H9 (cell line): ENCODE measurements around the gene RHOJ. TPM values are rescaled to one million over a fixed set of nuclear protein-coding genes. Genes with fewer than 3 reads are reported as not detected.
"Not testable (repeated sequence)": the region's sequence is repeated elsewhere in the genome, so short reads cannot be mapped to it uniquely, and the experiment has no call there.

ENCODE experiments used
- DNase-seq: peaks from one replicate; pipeline ENCODE4 v3.0.0-alpha.2; 2017
- H2AFZ ChIP-seq: one replicate; pipeline ENCODE4 v1.6.1; 2013; ENCODE audit warnings: mild to moderate bottlenecking, low read length, control low read depth, moderate library complexity
- H2AK5ac ChIP-seq: 2 replicates; pipeline ENCODE4 v1.6.1; 2013; ENCODE audit warnings: low read length, control low read depth, mixed read lengths; ENCODE audit not compliant: insufficient read length
- H2BK120ac ChIP-seq: one replicate; pipeline ENCODE4 v1.6.1; 2013; ENCODE audit warnings: low read depth, mild to moderate bottlenecking, low read length, control low read depth, inconsistent platforms; ENCODE audit not compliant: poor library complexity, severe bottlenecking
- H2BK12ac ChIP-seq: 2 replicates; pipeline ENCODE4 v1.6.1; 2013; ENCODE audit warnings: low read length, control low read depth, mixed read lengths, low read depth; ENCODE audit not compliant: insufficient read length
- H2BK15ac ChIP-seq: 2 replicates; pipeline ENCODE4 v1.6.1; 2013; ENCODE audit warnings: low read depth, low read length, control low read depth
- H2BK20ac ChIP-seq: one replicate; pipeline ENCODE4 v1.6.1; 2013; ENCODE audit warnings: low read depth, mild to moderate bottlenecking, low read length, control low read depth, inconsistent platforms; ENCODE audit not compliant: poor library complexity, severe bottlenecking
- H2BK5ac ChIP-seq: 2 replicates; pipeline ENCODE4 v1.6.1; 2013; ENCODE audit warnings: low read length, control low read depth, mixed read lengths; ENCODE audit not compliant: insufficient read length
- H3K14ac ChIP-seq: 2 replicates; pipeline ENCODE4 v1.6.1; 2013; ENCODE audit warnings: low read length, control low read depth; ENCODE audit not compliant: insufficient read depth
- H3K18ac ChIP-seq: 2 replicates; pipeline ENCODE4 v1.6.1; 2013; ENCODE audit warnings: low read depth, mild to moderate bottlenecking, mixed read lengths, low read length, control low read depth; ENCODE audit not compliant: insufficient read length
- H3K23ac ChIP-seq: 2 replicates; pipeline ENCODE4 v1.6.1; 2013; ENCODE audit warnings: low read length, control low read depth, mixed read lengths, low read depth; ENCODE audit not compliant: insufficient read length
- H3K23me2 ChIP-seq: 2 replicates; pipeline ENCODE4 v1.6.1; 2013; ENCODE audit warnings: low read depth, mild to moderate bottlenecking, mixed read lengths, low read length, control low read depth; ENCODE audit not compliant: insufficient read length, poor library complexity, severe bottlenecking
- H3K27ac ChIP-seq: 2 replicates; pipeline ENCODE4 v1.5.1; 2013; ENCODE audit warnings: low read length, control low read depth, mixed read lengths, low read depth; ENCODE audit not compliant: insufficient read length
- H3K27me3 ChIP-seq: 2 replicates; pipeline ENCODE4 v1.6.1; 2013; ENCODE audit warnings: low read length, control low read depth, inconsistent platforms; ENCODE audit not compliant: insufficient read depth
- H3K4ac ChIP-seq: 2 replicates; pipeline ENCODE4 v1.6.1; 2013; ENCODE audit warnings: low read depth, mild to moderate bottlenecking, control low read depth, inconsistent platforms, low read length, moderate library complexity
- H3K4me1 ChIP-seq: 2 replicates; pipeline ENCODE4 v1.6.1; 2013; ENCODE audit warnings: low read length, control low read depth, inconsistent platforms; ENCODE audit not compliant: insufficient read depth
- H3K4me2 ChIP-seq: 2 replicates; pipeline ENCODE4 v1.6.1; 2013; ENCODE audit warnings: low read length, control low read depth, mixed read lengths; ENCODE audit not compliant: insufficient read length, insufficient read depth
- H3K56ac ChIP-seq: 2 replicates; pipeline ENCODE4 v1.6.1; 2013; ENCODE audit warnings: low read depth, mild to moderate bottlenecking, mixed read lengths, low read length, control low read depth; ENCODE audit not compliant: insufficient read length
- H3K79me1 ChIP-seq: 2 replicates; pipeline ENCODE4 v1.6.1; 2013; ENCODE audit warnings: low read depth, mild to moderate bottlenecking, moderate library complexity, low read length, control low read depth, inconsistent platforms; ENCODE audit not compliant: insufficient read depth, poor library complexity, severe bottlenecking
- H3K79me2 ChIP-seq: 2 replicates; pipeline ENCODE4 v1.6.1; 2013; ENCODE audit warnings: low read length, control low read depth, inconsistent platforms; ENCODE audit not compliant: insufficient read depth
- H3K9ac ChIP-seq: 2 replicates; pipeline ENCODE4 v1.6.1; 2013; ENCODE audit warnings: low read length, control low read depth, mixed read lengths; ENCODE audit not compliant: insufficient read length; ENCODE audit errors: extremely low read depth
- H3K9me3 ChIP-seq: one replicate; pipeline ENCODE4 v1.6.1; 2013; ENCODE audit warnings: low read depth, low read length, inconsistent platforms; ENCODE audit not compliant: control insufficient read depth
- H3T11ph ChIP-seq: one replicate; pipeline ENCODE4 v1.6.1; 2013; ENCODE audit warnings: mild to moderate bottlenecking, low read length, control low read depth, inconsistent platforms
- H4K20me1 ChIP-seq: one replicate; pipeline ENCODE4 v1.6.1; 2013; ENCODE audit not compliant: control insufficient read depth, insufficient read length, insufficient read depth
- H4K5ac ChIP-seq: 2 replicates; pipeline ENCODE4 v1.6.1; 2013; ENCODE audit warnings: low read depth, mild to moderate bottlenecking, mixed read lengths, low read length, control low read depth; ENCODE audit not compliant: insufficient read length
- H4K8ac ChIP-seq: replicated peaks from 2 replicates; pipeline ENCODE4 v1.6.1; 2013; ENCODE audit warnings: low read length, control low read depth, mixed read lengths, low read depth; ENCODE audit not compliant: insufficient read length
- H4K91ac ChIP-seq: 2 replicates; pipeline ENCODE4 v1.6.1; 2013; ENCODE audit warnings: low read depth, mild to moderate bottlenecking, moderate library complexity, mixed read lengths, low read length, control low read depth; ENCODE audit not compliant: insufficient read length
- H3K27ac Mint-ChIP-seq, 3 experiments: 2 replicates in 2 of 3; 3 replicates in 1 of 3; pipeline ENCODE4 v1.8.0; 2020 to 2021; ENCODE audit warnings: mixed read lengths in 3 of 3, mild to moderate bottlenecking in 1 of 3, moderate library complexity in 1 of 3
- H3K27me3 Mint-ChIP-seq: 2 replicates; pipeline ENCODE4 v1.8.0; 2021; ENCODE audit warnings: low read depth, mild to moderate bottlenecking, moderate library complexity, mixed read lengths
- H3K36me3 Mint-ChIP-seq, 3 experiments: 2 replicates in 2 of 3; 3 replicates in 1 of 3; pipeline ENCODE4 v1.8.0; 2020 to 2021; ENCODE audit warnings: low read depth in 3 of 3, mixed read lengths in 3 of 3; ENCODE audit not compliant: insufficient read depth in 1 of 3
- H3K4me1 Mint-ChIP-seq, 2 experiments: 2 replicates each; pipeline ENCODE4 v1.8.0; 2020; ENCODE audit warnings: mixed read lengths in 2 of 2
- H3K4me3 Mint-ChIP-seq, 2 experiments: 2 replicates in 1 of 2; 3 replicates in 1 of 2; pipeline ENCODE4 v1.8.0; 2020 to 2021; ENCODE audit warnings: mild to moderate bottlenecking in 2 of 2, mixed read lengths in 2 of 2, moderate library complexity in 1 of 2
- H3K9me3 Mint-ChIP-seq, 2 experiments: 2 replicates in 1 of 2; 3 replicates in 1 of 2; pipeline ENCODE4 v1.8.0; 2020; ENCODE audit warnings: mild to moderate bottlenecking in 2 of 2, mixed read lengths in 2 of 2, moderate library complexity in 1 of 2
- WGBS: extraction: QIAGEN DNeasy Blood & Tissue Kit; methylation state at CpG from one replicate; pipeline ENCODE4 v1.1.7; 2013; ENCODE audit warnings: missing lambda C conversion rate, low lambda C conversion rate, mixed read lengths; ENCODE audit not compliant: insufficient read length; ENCODE audit errors: extremely low coverage; 5-methylcytosine and 5-hydroxymethylcytosine counted together
- total RNA-seq: library from RNA; stranded (reverse); gene quantifications from 2 replicates; pipeline ENCODE4 v1.2.1, GENCODE V29; 2021
- TF ChIP-seq, protein P1 (sequence below): fragments of 200-600 bp; sonication (generic); conservative IDR thresholded peaks from 3 replicates; pipeline ENCODE4 v1.8.0; 2021; ENCODE audit warnings: antibody characterized with exemption, mild to moderate bottlenecking

Gene RHOJ
- total RNA-seq, 1 experiment from 2014 or later: not detected

DNA sequence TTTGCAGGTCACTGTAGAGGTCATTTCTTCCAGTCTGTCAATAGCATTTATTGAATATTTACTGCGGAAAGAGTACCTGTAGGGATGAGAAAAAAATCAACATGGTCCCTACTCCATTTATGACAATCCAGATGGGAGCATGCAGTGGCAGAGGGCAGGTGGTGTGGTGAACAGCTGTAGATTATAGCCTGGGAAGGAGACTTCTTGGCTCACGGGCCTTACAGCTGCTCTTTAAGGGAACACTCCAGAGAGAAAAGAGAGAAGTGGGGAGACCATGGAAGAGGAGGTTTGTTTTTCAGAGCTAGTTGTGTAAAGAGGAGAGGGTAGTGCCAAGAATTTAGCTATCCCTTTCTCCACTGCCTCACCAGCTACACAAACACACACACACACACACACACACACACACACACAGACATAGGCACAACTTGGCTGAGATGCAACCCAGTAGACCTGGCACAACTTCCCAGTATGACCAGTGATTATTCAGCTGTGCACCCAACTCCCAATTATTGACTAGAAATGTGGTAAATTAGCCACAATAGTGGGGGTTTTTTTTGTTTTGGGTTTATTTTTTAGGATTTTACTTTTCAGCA, 73.4 kb downstream of the RHOJ start:
- Histone ChIP-seq H2BK12ac (no peak overlapping the region), H2BK20ac (no peak overlapping the region), H4K91ac (no peak overlapping the region), H3K27ac (no peak overlapping the region), H4K5ac (no peak overlapping the region), H3K14ac (no peak overlapping the region), H4K20me1 (no peaks in the 10 kb centered on the region), H2AFZ (no peak overlapping the region), H3K4me2 (no peak overlapping the region), H3K18ac (no peak overlapping the region), H3K23ac (no peak overlapping the region), H3T11ph (no peak overlapping the region), H3K4ac (no peak overlapping the region), H3K79me2 (no peaks in the 10 kb centered on the region), H3K9ac (no peak overlapping the region), H4K8ac (peak overlapping the region; percentile 22), H2AK5ac (no peak overlapping the region), H2BK5ac (no peak overlapping the region), H3K4me1 (no peaks in the 10 kb centered on the region), H3K23me2 (no peaks in the 10 kb centered on the region), H2BK120ac (no peak overlapping the region), H3K79me1 (no peaks in the 10 kb centered on the region), H2BK15ac (no peak overlapping the region), H3K56ac (no peak overlapping the region), H3K9me3 (no peaks in the 10 kb centered on the region), H3K27me3 (no peaks in the 10 kb centered on the region)
- Mint-ChIP-seq H3K27ac (no peak overlapping the region), H3K4me3 (no peak overlapping the region), H3K36me3 (no peaks in the 10 kb centered on the region), H3K4me1 (no peaks in the 10 kb centered on the region), H3K9me3 (no peaks in the 10 kb centered on the region), H3K27me3 (no peaks in the 10 kb centered on the region)
- no peak for DNase-seq
- TF ChIP-seq, protein P1, sequence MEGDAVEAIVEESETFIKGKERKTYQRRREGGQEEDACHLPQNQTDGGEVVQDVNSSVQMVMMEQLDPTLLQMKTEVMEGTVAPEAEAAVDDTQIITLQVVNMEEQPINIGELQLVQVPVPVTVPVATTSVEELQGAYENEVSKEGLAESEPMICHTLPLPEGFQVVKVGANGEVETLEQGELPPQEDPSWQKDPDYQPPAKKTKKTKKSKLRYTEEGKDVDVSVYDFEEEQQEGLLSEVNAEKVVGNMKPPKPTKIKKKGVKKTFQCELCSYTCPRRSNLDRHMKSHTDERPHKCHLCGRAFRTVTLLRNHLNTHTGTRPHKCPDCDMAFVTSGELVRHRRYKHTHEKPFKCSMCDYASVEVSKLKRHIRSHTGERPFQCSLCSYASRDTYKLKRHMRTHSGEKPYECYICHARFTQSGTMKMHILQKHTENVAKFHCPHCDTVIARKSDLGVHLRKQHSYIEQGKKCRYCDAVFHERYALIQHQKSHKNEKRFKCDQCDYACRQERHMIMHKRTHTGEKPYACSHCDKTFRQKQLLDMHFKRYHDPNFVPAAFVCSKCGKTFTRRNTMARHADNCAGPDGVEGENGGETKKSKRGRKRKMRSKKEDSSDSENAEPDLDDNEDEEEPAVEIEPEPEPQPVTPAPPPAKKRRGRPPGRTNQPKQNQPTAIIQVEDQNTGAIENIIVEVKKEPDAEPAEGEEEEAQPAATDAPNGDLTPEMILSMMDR: no peak
- WGBS: no CpG with 5 or more reads among the region's 2 CpGs

DNA sequence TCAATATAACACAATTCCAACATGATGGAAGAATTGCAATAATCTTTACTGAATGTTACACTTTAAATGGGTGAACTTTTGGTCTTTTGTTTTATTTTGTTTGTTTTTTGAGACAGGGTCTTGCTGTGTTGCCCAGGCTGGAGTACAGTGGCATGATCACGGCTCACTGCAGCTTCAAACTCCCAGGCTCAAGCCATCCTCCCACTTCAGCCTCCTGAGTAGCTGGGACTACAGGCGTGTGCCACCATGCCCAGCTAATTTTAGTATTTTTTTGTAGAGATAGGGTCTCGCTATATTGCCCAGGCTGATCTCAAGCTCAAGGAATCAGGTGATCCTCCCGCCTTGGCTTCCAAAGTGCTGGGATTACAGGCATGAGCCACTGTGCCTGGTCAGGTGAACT, 75.7 kb downstream of the RHOJ start:
- not testable (repeated sequence) for H3K18ac ChIP-seq, H4K91ac ChIP-seq, H2BK20ac ChIP-seq, DNase-seq, H3K36me3 Mint-ChIP-seq, H3K4me1 ChIP-seq, H3K14ac ChIP-seq, H2BK15ac ChIP-seq, H3K27me3 ChIP-seq, H4K8ac ChIP-seq, H2BK5ac ChIP-seq, H3K79me2 ChIP-seq, H4K5ac ChIP-seq, H3K4me1 Mint-ChIP-seq, H2BK120ac ChIP-seq, H3K4ac ChIP-seq, H3K56ac ChIP-seq, H3K23me2 ChIP-seq, H3K27me3 Mint-ChIP-seq, H3K27ac Mint-ChIP-seq, H3K23ac ChIP-seq, H3K4me3 Mint-ChIP-seq, H3K9me3 ChIP-seq, H4K20me1 ChIP-seq, H2BK12ac ChIP-seq, H3T11ph ChIP-seq, H3K79me1 ChIP-seq, H3K4me2 ChIP-seq, H3K9ac ChIP-seq, H3K27ac ChIP-seq, H3K9me3 Mint-ChIP-seq, H2AFZ ChIP-seq, H2AK5ac ChIP-seq
- WGBS: no CpG with 5 or more reads among the region's 4 CpGs
